WTC11 (cell line): ENCODE results near the gene STK35. TPM values are rescaled to one million over a fixed set of nuclear protein-coding genes. Genes with fewer than 3 reads are reported as not detected.

Experiments
- ATAC-seq: fragments of 200-7000 bp; cut with Tn5 transposase; 2 replicates; pipeline ENCODE4 v1.10.0; 2021; ENCODE audit warnings: mild to moderate bottlenecking, moderate library complexity
- CTCF ChIA-PET: fragments of 300-600 bp; sonication (Branson Sonifier 250); formaldehyde crosslinking; loops from one replicate; lab custom pipeline; 2021; ENCODE audit warnings: antibody characterized with exemption; lab: Charles Lee
- POLR2A ChIA-PET: fragments of 350-600 bp; sonication (Branson Sonifier 250); formaldehyde crosslinking; loops from one replicate; lab custom pipeline; 2021; ENCODE audit warnings: antibody characterized with exemption; lab: Charles Lee
- DNase-seq: peaks from one replicate; pipeline ENCODE4 v3.0.0; 2021; ENCODE audit warnings: low spot score
- H3K27ac Mint-ChIP-seq: 2 replicates; pipeline ENCODE4 v1.8.0; 2021; ENCODE audit warnings: mixed read lengths
- H3K27me3 Mint-ChIP-seq: 2 replicates; pipeline ENCODE4 v1.8.0; 2021; ENCODE audit warnings: low read depth, mild to moderate bottlenecking, moderate library complexity, mixed read lengths
- H3K36me3 Mint-ChIP-seq: 2 replicates; pipeline ENCODE4 v1.8.0; 2021; ENCODE audit warnings: mixed read lengths
- H3K4me1 Mint-ChIP-seq: 2 replicates; pipeline ENCODE4 v1.8.0; 2022; ENCODE audit warnings: mixed read lengths
- H3K4me3 Mint-ChIP-seq: 2 replicates; pipeline ENCODE4 v1.8.0; 2021; ENCODE audit warnings: mild to moderate bottlenecking, moderate library complexity, mixed read lengths
- H3K9me3 Mint-ChIP-seq: 2 replicates; pipeline ENCODE4 v1.8.0; 2021; ENCODE audit warnings: mixed read lengths
- CREB1 ChIP-seq: sonication (generic); formaldehyde crosslinking; IDR thresholded peaks from 2 replicates; pipeline ENCODE4 v1.8.0; 2023; ENCODE audit warnings: mild to moderate bottlenecking, missing genetic modification reagents
- EMX1 ChIP-seq: fragments of 250-450 bp; sonication (Bioruptor Pico); IDR thresholded peaks from 2 replicates; pipeline ENCODE4 v1.8.0; 2021; ENCODE audit warnings: mild to moderate bottlenecking
- ESRRA ChIP-seq: sonication (generic); formaldehyde crosslinking; IDR thresholded peaks from 2 replicates; pipeline ENCODE4 v1.8.1; 2022; ENCODE audit warnings: mild to moderate bottlenecking, missing genetic modification reagents, borderline replicate concordance
- ETV6 ChIP-seq: sonication (generic); formaldehyde crosslinking; IDR thresholded peaks from 2 replicates; pipeline ENCODE4 v1.8.1; 2022; ENCODE audit warnings: mild to moderate bottlenecking, missing genetic modification reagents
- FOXP1 ChIP-seq: sonication (generic); formaldehyde crosslinking; IDR thresholded peaks from 2 replicates; pipeline ENCODE4 v1.8.0; 2022; ENCODE audit warnings: missing genetic modification reagents, mild to moderate bottlenecking, moderate library complexity, borderline replicate concordance
- MXD4 ChIP-seq: fragments of 250-450 bp; sonication (Bioruptor Pico); IDR thresholded peaks from 2 replicates; pipeline ENCODE4 v1.8.0; 2021; ENCODE audit warnings: mild to moderate bottlenecking, moderate library complexity, borderline replicate concordance
- MYBL2 ChIP-seq: sonication (generic); formaldehyde crosslinking; IDR thresholded peaks from 2 replicates; pipeline ENCODE4 v1.8.1; 2023; ENCODE audit warnings: mild to moderate bottlenecking, moderate library complexity, missing genetic modification reagents
- NFE2L1 ChIP-seq: sonication (generic); formaldehyde crosslinking; IDR thresholded peaks from 2 replicates; pipeline ENCODE4 v1.8.1; 2023; ENCODE audit warnings: missing genetic modification reagents
- NR1H2 ChIP-seq: sonication (generic); formaldehyde crosslinking; IDR thresholded peaks from 2 replicates; pipeline ENCODE4 v1.9.0; 2021; ENCODE audit warnings: mild to moderate bottlenecking, moderate library complexity, missing genetic modification reagents
- OVOL2 ChIP-seq: fragments of 250-450 bp; sonication (Bioruptor Pico); IDR thresholded peaks from 2 replicates; pipeline ENCODE4 v1.9.0; 2021; ENCODE audit warnings: mild to moderate bottlenecking, borderline replicate concordance
- SP1 ChIP-seq: sonication (generic); formaldehyde crosslinking; conservative IDR thresholded peaks from 2 replicates; pipeline ENCODE4 v1.8.1; 2022; ENCODE audit warnings: missing genetic modification reagents
- TCF7 ChIP-seq: sonication (generic); formaldehyde crosslinking; IDR thresholded peaks from 2 replicates; pipeline ENCODE4 v1.8.0; 2022; ENCODE audit warnings: mild to moderate bottlenecking, low read depth, missing genetic modification reagents, moderate library complexity
- ZBTB21 ChIP-seq: sonication (generic); formaldehyde crosslinking; IDR thresholded peaks from 2 replicates; pipeline ENCODE4 v1.8.1; 2023; ENCODE audit warnings: mild to moderate bottlenecking, missing genetic modification reagents, borderline replicate concordance
- ZNF121 ChIP-seq: sonication (generic); formaldehyde crosslinking; IDR thresholded peaks from 2 replicates; pipeline ENCODE4 v1.8.0; 2023; ENCODE audit warnings: missing genetic modification reagents
- ZNF219 ChIP-seq: sonication (generic); formaldehyde crosslinking; IDR thresholded peaks from 2 replicates; pipeline ENCODE4 v1.8.0; 2023; ENCODE audit warnings: missing genetic modification reagents, mild to moderate bottlenecking, borderline replicate concordance
- ZNF317 ChIP-seq: sonication (generic); formaldehyde crosslinking; IDR thresholded peaks from 2 replicates; pipeline ENCODE4 v1.8.1; 2023; ENCODE audit warnings: low read depth, mild to moderate bottlenecking, moderate library complexity, missing genetic modification reagents, borderline replicate concordance
- ZNF396 ChIP-seq: fragments of 250-450 bp; sonication (Bioruptor Pico); IDR thresholded peaks from 2 replicates; pipeline ENCODE4 v1.8.0; 2021; ENCODE audit warnings: mild to moderate bottlenecking, moderate library complexity, borderline replicate concordance
- total RNA-seq: library from RNA; stranded (reverse); gene quantifications from 3 replicates; pipeline ENCODE4 v1.2.3, GENCODE V29; 2021
- TF ChIP-seq, protein P1 (sequence below): fragments of 200-600 bp; IDR thresholded peaks from 2 replicates; pipeline ENCODE4 v1.8.0; 2022; ENCODE audit warnings: antibody characterized with exemption
- TF ChIP-seq, protein P2 (sequence below): fragments of 250-450 bp; sonication (Bioruptor Pico); IDR thresholded peaks from 2 replicates; pipeline ENCODE4 v2.1.2; 2022; ENCODE audit warnings: mild to moderate bottlenecking, moderate library complexity
- TF ChIP-seq, protein P3 (sequence below): sonication (generic); formaldehyde crosslinking; IDR thresholded peaks from 2 replicates; pipeline ENCODE4 v1.8.0; 2022; ENCODE audit warnings: mild to moderate bottlenecking, missing genetic modification reagents
- TF ChIP-seq, protein P4 (sequence below): sonication (generic); formaldehyde crosslinking; IDR thresholded peaks from 2 replicates; pipeline ENCODE4 v1.8.0; 2023; ENCODE audit warnings: missing genetic modification reagents, mild to moderate bottlenecking, borderline replicate concordance
- TF ChIP-seq, protein P5 (sequence below): sonication (generic); formaldehyde crosslinking; IDR thresholded peaks from 2 replicates; pipeline ENCODE4 v1.8.0; 2023; ENCODE audit warnings: missing genetic modification reagents
- TF ChIP-seq, protein P6 (sequence below): sonication (generic); formaldehyde crosslinking; IDR thresholded peaks from 2 replicates; pipeline ENCODE4 v1.8.0; 2022; ENCODE audit warnings: missing genetic modification reagents

The STK35 gene
- total RNA-seq, 1 experiment from 2014 or later, result 37.2 TPM

DNA sequence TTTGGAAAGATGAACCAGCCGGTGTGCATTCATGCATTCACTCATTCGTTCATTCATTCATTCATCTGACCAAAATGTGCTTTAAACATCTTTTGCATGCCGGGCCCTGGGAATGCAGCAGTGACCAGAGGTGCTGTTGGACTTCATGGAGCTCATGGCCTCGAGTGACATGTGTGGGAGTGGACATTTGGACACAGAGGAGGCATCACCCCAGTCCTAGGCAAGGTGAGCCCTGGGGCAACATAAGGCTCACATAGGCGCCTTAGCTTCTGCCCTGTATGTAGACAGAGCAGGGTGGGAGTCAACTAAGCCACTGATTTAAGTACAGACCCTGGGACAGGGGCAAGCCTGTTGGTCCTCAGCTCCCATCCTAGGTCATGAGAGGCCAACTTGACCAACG is 71.6 kb downstream of the STK35 start (continued):
- TF ChIP-seq, protein P1, sequence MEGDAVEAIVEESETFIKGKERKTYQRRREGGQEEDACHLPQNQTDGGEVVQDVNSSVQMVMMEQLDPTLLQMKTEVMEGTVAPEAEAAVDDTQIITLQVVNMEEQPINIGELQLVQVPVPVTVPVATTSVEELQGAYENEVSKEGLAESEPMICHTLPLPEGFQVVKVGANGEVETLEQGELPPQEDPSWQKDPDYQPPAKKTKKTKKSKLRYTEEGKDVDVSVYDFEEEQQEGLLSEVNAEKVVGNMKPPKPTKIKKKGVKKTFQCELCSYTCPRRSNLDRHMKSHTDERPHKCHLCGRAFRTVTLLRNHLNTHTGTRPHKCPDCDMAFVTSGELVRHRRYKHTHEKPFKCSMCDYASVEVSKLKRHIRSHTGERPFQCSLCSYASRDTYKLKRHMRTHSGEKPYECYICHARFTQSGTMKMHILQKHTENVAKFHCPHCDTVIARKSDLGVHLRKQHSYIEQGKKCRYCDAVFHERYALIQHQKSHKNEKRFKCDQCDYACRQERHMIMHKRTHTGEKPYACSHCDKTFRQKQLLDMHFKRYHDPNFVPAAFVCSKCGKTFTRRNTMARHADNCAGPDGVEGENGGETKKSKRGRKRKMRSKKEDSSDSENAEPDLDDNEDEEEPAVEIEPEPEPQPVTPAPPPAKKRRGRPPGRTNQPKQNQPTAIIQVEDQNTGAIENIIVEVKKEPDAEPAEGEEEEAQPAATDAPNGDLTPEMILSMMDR, result no peak
- TF ChIP-seq MYBL2 (no peak), ZNF121 (CRISPR knock-in tag) (no peak)
- TF ChIP-seq, protein P2, sequence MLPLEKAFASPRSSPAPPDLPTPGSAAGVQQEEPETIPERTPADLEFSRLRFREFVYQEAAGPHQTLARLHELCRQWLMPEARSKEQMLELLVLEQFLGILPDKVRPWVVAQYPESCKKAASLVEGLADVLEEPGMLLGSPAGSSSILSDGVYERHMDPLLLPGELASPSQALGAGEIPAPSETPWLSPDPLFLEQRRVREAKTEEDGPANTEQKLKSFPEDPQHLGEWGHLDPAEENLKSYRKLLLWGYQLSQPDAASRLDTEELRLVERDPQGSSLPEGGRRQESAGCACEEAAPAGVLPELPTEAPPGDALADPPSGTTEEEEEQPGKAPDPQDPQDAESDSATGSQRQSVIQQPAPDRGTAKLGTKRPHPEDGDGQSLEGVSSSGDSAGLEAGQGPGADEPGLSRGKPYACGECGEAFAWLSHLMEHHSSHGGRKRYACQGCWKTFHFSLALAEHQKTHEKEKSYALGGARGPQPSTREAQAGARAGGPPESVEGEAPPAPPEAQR (CRISPR knock-in tag), result no peak

DNA sequence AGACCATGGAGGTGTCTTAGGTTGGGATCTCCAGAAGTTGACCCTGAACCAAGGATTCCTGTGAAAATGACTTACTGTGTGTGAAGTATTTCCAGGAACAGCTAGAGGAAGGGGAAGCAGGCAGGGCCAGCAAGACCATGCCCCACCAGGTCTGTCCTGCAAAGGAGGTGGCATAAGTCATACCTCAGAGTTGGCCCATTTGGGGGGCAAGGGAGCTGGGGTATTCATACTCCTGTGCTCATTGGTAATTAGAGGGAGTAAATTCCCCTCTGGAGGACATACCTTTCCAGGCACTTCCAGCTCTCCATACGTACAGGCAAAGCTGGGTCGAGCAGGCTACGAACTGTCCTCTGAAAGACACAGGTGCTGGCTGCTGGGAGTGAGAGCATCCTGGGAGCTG is 72.4 kb downstream of the STK35 start:
- ATAC-seq (no peak), DNase-seq (no peak)
- Mint-ChIP-seq H3K4me3 (no peak overlapping the region), H3K27me3 (peaks cover 3% of the 10 kb centered on the region; the same call in 1 of the 2 replicates), H3K4me1 (peaks cover 3% of the 10 kb centered on the region; the same call in 1 of the 2 replicates), H3K36me3 (no peaks in the 10 kb centered on the region), H3K27ac (no peak overlapping the region), H3K9me3 (no peaks in the 10 kb centered on the region)
- CTCF ChIA-PET, result interaction anchor here (1.4 to 2.8 kb wide), 5 partner anchors 11 to 208 kb away, joined by 3 to 54 read pairs (median 33); no protein-coding TSS in a partner anchor
- POLR2A ChIA-PET, result no interaction called here
- TF ChIP-seq ZBTB21 (no peak), TCF7 (CRISPR knock-in tag) (no peak), EMX1 (no peak), FOXP1 (CRISPR knock-in tag) (no peak), SP1 (CRISPR knock-in tag) (no peak), ETV6 (CRISPR knock-in tag) (no peak), ZNF121 (CRISPR knock-in tag) (no peak), MXD4 (CRISPR knock-in tag) (no peak), NFE2L1 (CRISPR knock-in tag) (no peak), NR1H2 (CRISPR knock-in tag) (no peak), ZNF219 (CRISPR knock-in tag) (no peak), ESRRA (no peak)
- TF ChIP-seq, protein P3, sequence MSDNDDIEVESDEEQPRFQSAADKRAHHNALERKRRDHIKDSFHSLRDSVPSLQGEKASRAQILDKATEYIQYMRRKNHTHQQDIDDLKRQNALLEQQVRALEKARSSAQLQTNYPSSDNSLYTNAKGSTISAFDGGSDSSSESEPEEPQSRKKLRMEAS (CRISPR knock-in tag), result no peak
- TF ChIP-seq, protein P4, sequence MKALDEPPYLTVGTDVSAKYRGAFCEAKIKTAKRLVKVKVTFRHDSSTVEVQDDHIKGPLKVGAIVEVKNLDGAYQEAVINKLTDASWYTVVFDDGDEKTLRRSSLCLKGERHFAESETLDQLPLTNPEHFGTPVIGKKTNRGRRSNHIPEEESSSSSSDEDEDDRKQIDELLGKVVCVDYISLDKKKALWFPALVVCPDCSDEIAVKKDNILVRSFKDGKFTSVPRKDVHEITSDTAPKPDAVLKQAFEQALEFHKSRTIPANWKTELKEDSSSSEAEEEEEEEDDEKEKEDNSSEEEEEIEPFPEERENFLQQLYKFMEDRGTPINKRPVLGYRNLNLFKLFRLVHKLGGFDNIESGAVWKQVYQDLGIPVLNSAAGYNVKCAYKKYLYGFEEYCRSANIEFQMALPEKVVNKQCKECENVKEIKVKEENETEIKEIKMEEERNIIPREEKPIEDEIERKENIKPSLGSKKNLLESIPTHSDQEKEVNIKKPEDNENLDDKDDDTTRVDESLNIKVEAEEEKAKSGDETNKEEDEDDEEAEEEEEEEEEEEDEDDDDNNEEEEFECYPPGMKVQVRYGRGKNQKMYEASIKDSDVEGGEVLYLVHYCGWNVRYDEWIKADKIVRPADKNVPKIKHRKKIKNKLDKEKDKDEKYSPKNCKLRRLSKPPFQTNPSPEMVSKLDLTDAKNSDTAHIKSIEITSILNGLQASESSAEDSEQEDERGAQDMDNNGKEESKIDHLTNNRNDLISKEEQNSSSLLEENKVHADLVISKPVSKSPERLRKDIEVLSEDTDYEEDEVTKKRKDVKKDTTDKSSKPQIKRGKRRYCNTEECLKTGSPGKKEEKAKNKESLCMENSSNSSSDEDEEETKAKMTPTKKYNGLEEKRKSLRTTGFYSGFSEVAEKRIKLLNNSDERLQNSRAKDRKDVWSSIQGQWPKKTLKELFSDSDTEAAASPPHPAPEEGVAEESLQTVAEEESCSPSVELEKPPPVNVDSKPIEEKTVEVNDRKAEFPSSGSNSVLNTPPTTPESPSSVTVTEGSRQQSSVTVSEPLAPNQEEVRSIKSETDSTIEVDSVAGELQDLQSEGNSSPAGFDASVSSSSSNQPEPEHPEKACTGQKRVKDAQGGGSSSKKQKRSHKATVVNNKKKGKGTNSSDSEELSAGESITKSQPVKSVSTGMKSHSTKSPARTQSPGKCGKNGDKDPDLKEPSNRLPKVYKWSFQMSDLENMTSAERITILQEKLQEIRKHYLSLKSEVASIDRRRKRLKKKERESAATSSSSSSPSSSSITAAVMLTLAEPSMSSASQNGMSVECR (CRISPR knock-in tag), result no peak

DNA sequence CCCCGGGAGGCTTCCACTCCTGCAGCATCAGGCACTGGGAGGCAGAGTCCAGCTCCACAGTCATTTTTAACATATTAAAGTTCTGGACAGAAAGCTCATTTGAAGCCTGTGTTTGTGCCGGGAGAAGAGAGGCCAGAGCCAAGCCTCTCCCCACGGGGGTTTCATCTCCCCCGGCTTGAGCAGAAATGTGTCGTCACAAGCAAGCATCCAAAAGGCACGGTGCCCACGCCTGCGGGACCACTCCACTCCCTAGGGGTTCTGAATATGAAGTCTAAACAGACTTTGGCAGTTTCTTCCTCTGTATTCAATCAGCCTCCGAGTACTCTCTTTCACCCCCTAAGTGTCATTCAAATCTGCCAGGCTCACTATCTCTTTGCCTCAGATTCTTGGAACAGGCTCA is 75.3 kb downstream of the STK35 start:
- Mint-ChIP-seq H3K9me3 (no peaks in the 10 kb centered on the region), H3K36me3 (no peaks in the 10 kb centered on the region), H3K4me1 (0 out of 2 replicates have a peak, but pooled peaks cover 3% of the 10 kb centered on the region), H3K4me3 (no peak overlapping the region), H3K27ac (no peak overlapping the region), H3K27me3 (no peaks in the 10 kb centered on the region)
- ATAC-seq (no peak), DNase-seq (no peak)
- CTCF ChIA-PET, result no interaction called here
- POLR2A ChIA-PET, result no interaction called here
- TF ChIP-seq ZNF396 (no peak), OVOL2 (CRISPR knock-in tag) (no peak), ZNF317 (CRISPR knock-in tag) (no peak), CREB1 (CRISPR knock-in tag) (no peak)
- TF ChIP-seq, protein P5, sequence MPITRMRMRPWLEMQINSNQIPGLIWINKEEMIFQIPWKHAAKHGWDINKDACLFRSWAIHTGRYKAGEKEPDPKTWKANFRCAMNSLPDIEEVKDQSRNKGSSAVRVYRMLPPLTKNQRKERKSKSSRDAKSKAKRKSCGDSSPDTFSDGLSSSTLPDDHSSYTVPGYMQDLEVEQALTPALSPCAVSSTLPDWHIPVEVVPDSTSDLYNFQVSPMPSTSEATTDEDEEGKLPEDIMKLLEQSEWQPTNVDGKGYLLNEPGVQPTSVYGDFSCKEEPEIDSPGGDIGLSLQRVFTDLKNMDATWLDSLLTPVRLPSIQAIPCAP, result no peak
- TF ChIP-seq, protein P6, sequence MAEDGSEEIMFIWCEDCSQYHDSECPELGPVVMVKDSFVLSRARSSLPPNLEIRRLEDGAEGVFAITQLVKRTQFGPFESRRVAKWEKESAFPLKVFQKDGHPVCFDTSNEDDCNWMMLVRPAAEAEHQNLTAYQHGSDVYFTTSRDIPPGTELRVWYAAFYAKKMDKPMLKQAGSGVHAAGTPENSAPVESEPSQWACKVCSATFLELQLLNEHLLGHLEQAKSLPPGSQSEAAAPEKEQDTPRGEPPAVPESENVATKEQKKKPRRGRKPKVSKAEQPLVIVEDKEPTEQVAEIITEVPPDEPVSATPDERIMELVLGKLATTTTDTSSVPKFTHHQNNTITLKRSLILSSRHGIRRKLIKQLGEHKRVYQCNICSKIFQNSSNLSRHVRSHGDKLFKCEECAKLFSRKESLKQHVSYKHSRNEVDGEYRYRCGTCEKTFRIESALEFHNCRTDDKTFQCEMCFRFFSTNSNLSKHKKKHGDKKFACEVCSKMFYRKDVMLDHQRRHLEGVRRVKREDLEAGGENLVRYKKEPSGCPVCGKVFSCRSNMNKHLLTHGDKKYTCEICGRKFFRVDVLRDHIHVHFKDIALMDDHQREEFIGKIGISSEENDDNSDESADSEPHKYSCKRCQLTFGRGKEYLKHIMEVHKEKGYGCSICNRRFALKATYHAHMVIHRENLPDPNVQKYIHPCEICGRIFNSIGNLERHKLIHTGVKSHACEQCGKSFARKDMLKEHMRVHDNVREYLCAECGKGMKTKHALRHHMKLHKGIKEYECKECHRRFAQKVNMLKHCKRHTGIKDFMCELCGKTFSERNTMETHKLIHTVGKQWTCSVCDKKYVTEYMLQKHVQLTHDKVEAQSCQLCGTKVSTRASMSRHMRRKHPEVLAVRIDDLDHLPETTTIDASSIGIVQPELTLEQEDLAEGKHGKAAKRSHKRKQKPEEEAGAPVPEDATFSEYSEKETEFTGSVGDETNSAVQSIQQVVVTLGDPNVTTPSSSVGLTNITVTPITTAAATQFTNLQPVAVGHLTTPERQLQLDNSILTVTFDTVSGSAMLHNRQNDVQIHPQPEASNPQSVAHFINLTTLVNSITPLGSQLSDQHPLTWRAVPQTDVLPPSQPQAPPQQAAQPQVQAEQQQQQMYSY, result no peak
